Measurements from ENCODE around the gene CYP4F8. TPM values are rescaled to one million over a fixed set of nuclear protein-coding genes. Genes with fewer than 3 reads are reported as not detected.

CYP4F8 gene
- total and polyA plus RNA-seq, 12 donors = not detected

GRCh38 chr19:15616627-15617270, 1.7 kb downstream of the CYP4F8 start:
- no peak overlapping the region for H3K27ac ChIP-seq
- TF ChIP-seq CTCF (IDR thresholded peaks at IDR 0.05) (no peak), POLR2A (IDR thresholded peaks at IDR 0.05) (no peak)
- peaks cover 6% of the 10 kb centered on the region for H3K27me3 ChIP-seq
- H3K4me1 ChIP-seq (replicated peaks in 1 of 2) = no peaks in the 10 kb centered on the region
- H3K36me3 ChIP-seq (replicated peaks in 1 of 2) = no peaks in the 10 kb centered on the region
- 41 to 52% (median 47%) methylated on average over 6 to 7 of the region's 7 CpGs for WGBS, 4 donors
- no peak for DNase-seq
- no peak overlapping the region for H3K4me3 ChIP-seq
- intact Hi-C loops (cut with DNase I) = no loop called here
- H3K9me3 ChIP-seq (replicated peaks in 1 of 3) = no peaks in the 10 kb centered on the region

- WGBS, 4 donors = 66 to 73% (median 70%) methylated on average over 5 of the region's 5 CpGs
- peaks cover 6% of the 10 kb centered on the region for H3K27me3 ChIP-seq
These were observed 3.3 kb downstream of the CYP4F8 start for GRCh38 chr19:15618321-15618720.

GRCh38 chr19:15621801-15622200, 6.8 kb downstream of the CYP4F8 start:
- intact Hi-C loops (cut with DNase I) = loop anchor here in 1 of 2 donors (10.0 kb wide), 1 partner anchor 413 kb away; no protein-coding TSS in a partner anchor
- WGBS, 4 donors = 65 to 74% methylated on average over 1 of the region's 1 CpG; no CpG with 5 or more reads in 2 of the 4 donors
- Histone ChIP-seq H3K4me3 (no peak overlapping the region), H3K9me3 (replicated peaks in 1 of 3) (no peaks in the 10 kb centered on the region), H3K4me1 (replicated peaks in 1 of 2) (no peaks in the 10 kb centered on the region), H3K27ac (no peak overlapping the region), H3K36me3 (replicated peaks in 1 of 2) (no peaks in the 10 kb centered on the region), H3K27me3 (peaks cover 13% of the 10 kb centered on the region)
- TF ChIP-seq POLR2A (IDR thresholded peaks at IDR 0.05) (no peak), CTCF (IDR thresholded peaks at IDR 0.05) (no peak)
- no peak for DNase-seq

More at GRCh38 chr19:15618321-15618720, 3.3 kb downstream of the CYP4F8 start:
- Histone ChIP-seq H3K4me3 (no peak overlapping the region), H3K4me1 (replicated peaks in 1 of 2) (no peaks in the 10 kb centered on the region), H3K27ac (no peak overlapping the region), H3K36me3 (replicated peaks in 1 of 2) (no peaks in the 10 kb centered on the region), H3K9me3 (replicated peaks in 1 of 3) (no peaks in the 10 kb centered on the region)
- intact Hi-C loops (cut with DNase I) = no loop called here
- no peak for DNase-seq
- TF ChIP-seq POLR2A (IDR thresholded peaks at IDR 0.05) = no peak
- TF ChIP-seq CTCF (IDR thresholded peaks at IDR 0.05) = no peak

GRCh38 chr19:15622991-15623390, 8.0 kb downstream of the CYP4F8 start:
- Histone ChIP-seq H3K36me3 (replicated peaks in 1 of 2) (no peaks in the 10 kb centered on the region), H3K27ac (no peak overlapping the region), H3K4me1 (replicated peaks in 1 of 2) (no peaks in the 10 kb centered on the region), H3K4me3 (no peak overlapping the region), H3K27me3 (peaks cover 13% of the 10 kb centered on the region), H3K9me3 (replicated peaks in 1 of 3) (no peaks in the 10 kb centered on the region)
- TF ChIP-seq CTCF (IDR thresholded peaks at IDR 0.05) (no peak), POLR2A (IDR thresholded peaks at IDR 0.05) (no peak)
- no peak for DNase-seq
- WGBS, 4 donors = 54 to 75% (median 66%) methylated on average over 8 to 11 of the region's 11 CpGs
- intact Hi-C loops (cut with DNase I) = loop anchor here in 1 of 2 donors (10.0 kb wide), 1 partner anchor 412 kb away; no protein-coding TSS in a partner anchor
